Measurements from ENCODE around the gene PRKN.

The PRKN gene

GRCh38 chr6:162364488-162364887 lies 363.1 kb downstream of the PRKN start:
- ChIA-PET POLR2A (no interaction called here), CTCF (no interaction called here)
- Histone ChIP-seq H3K4me1 (ENCODE audit: control insufficient read depth, insufficient read depth, low read length) (no peaks in the 10 kb centered on the region), H3K4me3 (ENCODE audit: low read depth, low read length) (no peak overlapping the region), H3K36me3 (ENCODE audit: control insufficient read depth in 2 of 2, insufficient read depth in 1 of 2, low read length in 2 of 2) (no peaks in the 10 kb centered on the region), H3K27ac (ENCODE audit: extremely low read depth, low read depth, low read length) (no peak overlapping the region), H3K9me3 (ENCODE audit: control insufficient read depth, insufficient read depth, low read depth, low read length) (no peaks in the 10 kb centered on the region)
- TF ChIP-seq ZNF837 (tag by site-specific recombination; IDR thresholded peaks at IDR 0.05) (no peak), ZNF76 (tag by site-specific recombination; IDR thresholded peaks at IDR 0.05; ENCODE audit: borderline replicate concordance, low read depth) (no peak), ZNF112 (tag by site-specific recombination; IDR thresholded peaks at IDR 0.05) (no peak), REPIN1 (tag by site-specific recombination; IDR thresholded peaks at IDR 0.05; ENCODE audit: low read depth) (no peak), ZNF23 (tag by site-specific recombination; IDR thresholded peaks at IDR 0.05; ENCODE audit: borderline replicate concordance) (no peak), ZNF544 (tag by site-specific recombination; IDR thresholded peaks at IDR 0.05) (no peak), ZFP69B (tag by site-specific recombination; IDR thresholded peaks at IDR 0.05) (no peak), ZNF155 (tag by site-specific recombination; IDR thresholded peaks at IDR 0.05) (no peak), PRDM4 (tag by site-specific recombination; IDR thresholded peaks at IDR 0.05) (no peak)

- ChIA-PET POLR2A (no interaction called here), CTCF (no interaction called here)
- no peak for TF ChIP-seq ZNF555 (tag by site-specific recombination; conservative IDR thresholded peaks at IDR 0.05)
- TF ChIP-seq ZNF518A (tag by site-specific recombination; conservative IDR thresholded peaks at IDR 0.05; ENCODE audit: low read depth) = no peak
- no peak for TF ChIP-seq AEBP2 (tag by site-specific recombination; IDR thresholded peaks at IDR 0.05; ENCODE audit: borderline replicate concordance)
- TF ChIP-seq BCL6B (tag by site-specific recombination; IDR thresholded peaks at IDR 0.05) = no peak
- no peak for TF ChIP-seq ZNF10 (tag by site-specific recombination; IDR thresholded peaks at IDR 0.05)
- TF ChIP-seq ZNF585B (tag by site-specific recombination; IDR thresholded peaks at IDR 0.05) = no peak
- TF ChIP-seq ZSCAN5A (tag by site-specific recombination; IDR thresholded peaks at IDR 0.05) = no peak
- TF ChIP-seq RBAK (tag by site-specific recombination; IDR thresholded peaks at IDR 0.05) = no peak
- no peak for TF ChIP-seq ZNF521 (tag by site-specific recombination; IDR thresholded peaks at IDR 0.05)
- no peak for TF ChIP-seq ZNF26 (tag by site-specific recombination; IDR thresholded peaks at IDR 0.05)
- Histone ChIP-seq H3K9me3 (ENCODE audit: control insufficient read depth, insufficient read depth, low read depth, low read length) (no peaks in the 10 kb centered on the region), H3K36me3 (ENCODE audit: control insufficient read depth in 2 of 2, insufficient read depth in 1 of 2, low read length in 2 of 2) (no peaks in the 10 kb centered on the region), H3K4me3 (ENCODE audit: low read depth, low read length) (no peak overlapping the region), H3K4me1 (ENCODE audit: control insufficient read depth, insufficient read depth, low read length) (no peaks in the 10 kb centered on the region), H3K27ac (ENCODE audit: extremely low read depth, low read depth, low read length) (no peak overlapping the region)
These were observed 363.8 kb downstream of the PRKN start for GRCh38 chr6:162363757-162364156.
